NCI-H2227 (cell line): Measurements from ENCODE around the gene TACR1.
"Not testable (repeated sequence)": the region's sequence is repeated elsewhere in the genome, so short reads cannot be mapped to it uniquely, and the experiment has no call there.

Experiments used
- DNase-seq: peaks from one replicate; lab custom pipeline; 2025; ENCODE audit not compliant: unreplicated experiment; lab: John Stamatoyannopoulos, UW

TACR1 gene

GRCh38 chr2:75090770-75091515, 108.4 kb downstream of the TACR1 start:
- DNase-seq = no peak

- no peak for DNase-seq
Observed at GRCh38 chr2:75089471-75089870, 109.8 kb downstream of the TACR1 start.

- DNase-seq = no peak
Observed at GRCh38 chr2:75088791-75089190, 110.5 kb downstream of the TACR1 start.

- no peak for DNase-seq
Observed at GRCh38 chr2:75087736-75088135, 111.6 kb downstream of the TACR1 start.

DNA sequence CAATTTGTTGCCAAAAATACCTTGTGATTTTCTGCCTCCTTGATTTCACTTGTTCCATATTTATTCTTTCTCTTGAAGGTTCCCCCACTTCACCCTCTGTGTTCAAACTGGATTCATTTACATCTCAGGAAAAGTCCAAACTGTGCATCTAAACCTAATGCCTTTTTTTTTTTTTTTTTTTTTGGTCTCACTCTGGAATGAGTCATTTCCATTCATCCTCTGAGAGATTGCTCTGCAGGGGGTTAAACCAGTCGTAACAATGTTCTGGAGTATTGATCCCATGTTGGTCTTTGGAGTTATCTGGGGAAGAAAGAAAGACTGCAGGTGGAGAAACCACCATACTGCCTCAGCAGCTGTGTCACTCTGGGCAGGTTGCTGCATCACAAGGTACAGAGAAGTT, 119.7 kb downstream of the TACR1 start:
- DNase-seq = no peak

DNA sequence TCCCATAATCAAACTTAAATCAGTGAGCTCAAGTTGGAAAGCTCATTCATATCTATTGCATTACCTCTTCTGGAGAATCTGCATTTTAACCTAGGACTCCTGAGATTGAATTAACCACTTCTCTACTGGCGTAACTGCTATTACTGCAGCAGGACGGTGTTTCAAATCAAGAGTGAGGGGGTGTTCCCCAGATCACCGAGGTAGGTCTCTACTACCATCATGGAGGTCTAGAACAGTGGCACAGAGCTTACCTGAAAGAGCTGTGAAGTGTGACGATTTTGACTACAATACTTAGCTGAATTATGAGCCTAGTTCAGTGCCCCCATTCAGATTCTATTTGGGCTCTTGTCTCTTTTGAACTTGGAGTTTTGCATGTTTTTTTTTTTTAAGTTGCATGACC, 121.4 kb downstream of the TACR1 start:
- DNase-seq = no peak

GRCh38 chr2:75076088-75076487, 123.2 kb downstream of the TACR1 start:
- peak; percentile 49 for DNase-seq

- DNase-seq = no peak
Observed at GRCh38 chr2:75074708-75075107, 124.6 kb downstream of the TACR1 start.

GRCh38 chr2:75074228-75074627, 125.1 kb downstream of the TACR1 start:
- no peak for DNase-seq

- DNase-seq = peak; percentile 41
Observed at GRCh38 chr2:75071766-75072165, 127.6 kb downstream of the TACR1 start.

DNA sequence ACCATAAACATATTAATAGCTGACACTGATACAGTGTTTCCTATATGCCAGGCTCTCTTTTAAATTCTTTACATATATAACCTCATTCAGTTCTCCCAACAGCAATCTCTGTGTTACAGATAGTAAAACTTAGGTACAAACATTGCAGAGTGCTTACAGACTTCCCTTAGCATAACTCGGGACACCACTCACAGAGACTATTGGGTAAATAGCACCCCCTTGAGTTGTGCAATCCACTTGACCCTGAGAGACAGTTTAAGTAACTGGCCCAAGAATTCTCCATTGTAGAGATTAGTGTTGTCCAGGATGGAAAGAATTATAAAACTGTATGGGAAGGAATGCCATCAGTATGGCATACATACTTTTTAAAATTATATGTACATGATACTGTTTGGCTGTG, 130.8 kb downstream of the TACR1 start:
- DNase-seq = no peak

GRCh38 chr2:75067506-75067905, 131.8 kb downstream of the TACR1 start:
- no peak for DNase-seq

DNA sequence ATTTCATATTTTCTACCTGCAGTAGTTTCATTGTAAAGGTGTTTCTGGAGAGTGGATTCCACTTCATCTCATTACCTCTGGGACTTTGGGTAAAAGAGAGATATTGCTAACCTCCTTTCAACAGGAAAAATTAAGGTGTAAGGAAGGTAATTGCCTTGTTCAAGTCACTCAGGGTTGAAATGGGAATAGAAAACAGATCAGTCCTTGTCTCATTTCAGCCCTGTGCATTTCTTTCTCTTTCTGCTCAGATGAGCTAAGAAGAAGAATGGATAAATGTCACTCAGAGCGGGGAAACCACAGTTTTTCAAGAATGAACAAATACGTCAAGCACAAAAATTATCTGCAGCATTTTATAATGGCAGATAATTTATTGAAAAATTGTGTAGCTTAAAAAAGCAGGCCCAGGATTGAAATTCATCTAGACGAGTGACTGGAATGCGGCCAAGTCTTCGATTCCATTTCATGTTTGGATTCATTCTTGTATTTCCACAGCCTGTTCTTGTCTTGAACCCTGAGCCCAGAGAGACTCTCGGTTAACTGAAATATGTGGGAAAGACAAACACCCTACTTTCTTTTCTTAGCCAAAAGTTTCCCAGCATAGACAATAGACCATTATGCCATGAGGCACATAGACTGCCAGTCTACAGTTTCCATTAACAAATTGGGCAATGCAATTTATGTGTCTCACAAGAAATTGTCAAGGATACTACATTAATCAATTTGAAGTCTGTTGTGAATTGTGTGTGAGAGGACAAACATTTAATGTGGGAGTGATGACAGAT, 133.0 kb downstream of the TACR1 start:
- DNase-seq = no peak

GRCh38 chr2:75065402-75066008, 133.8 kb downstream of the TACR1 start:
- no peak for DNase-seq

DNA sequence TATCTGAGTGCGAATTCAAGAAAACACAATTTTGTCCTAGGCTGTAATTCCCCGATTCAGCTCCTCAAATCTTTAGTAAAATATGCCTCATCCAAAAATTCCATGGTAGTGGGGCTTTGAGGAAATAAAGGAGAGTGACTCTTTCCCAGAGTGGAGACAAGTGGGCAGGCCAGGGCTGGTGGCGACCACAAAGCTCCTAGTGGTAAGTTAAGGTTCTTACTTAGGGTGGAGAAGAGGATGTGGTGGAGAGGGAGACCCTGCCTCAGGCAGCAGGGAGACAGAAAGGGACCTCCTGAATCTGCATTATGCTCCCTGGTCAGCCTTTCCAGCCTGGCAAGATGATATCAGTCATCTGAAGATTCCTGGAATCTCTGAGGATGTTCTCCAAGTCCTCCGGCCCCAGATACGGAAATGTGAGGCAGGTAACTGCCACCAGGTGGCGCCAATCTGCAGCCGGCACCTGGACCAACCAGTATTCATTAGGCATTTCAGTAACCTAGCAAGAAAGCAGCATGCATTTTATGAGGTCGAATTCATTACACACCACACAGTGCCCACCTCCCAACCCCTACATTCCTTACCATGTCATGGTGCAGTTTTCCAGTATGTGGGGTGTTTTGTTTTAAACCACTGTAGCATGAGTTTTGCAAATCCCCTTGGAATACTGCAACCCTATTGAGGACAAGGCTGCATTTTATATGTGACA, 134.5 kb downstream of the TACR1 start:
- DNase-seq = peak; percentile 36

GRCh38 chr2:75063906-75064305, 135.4 kb downstream of the TACR1 start:
- no peak for DNase-seq

DNA sequence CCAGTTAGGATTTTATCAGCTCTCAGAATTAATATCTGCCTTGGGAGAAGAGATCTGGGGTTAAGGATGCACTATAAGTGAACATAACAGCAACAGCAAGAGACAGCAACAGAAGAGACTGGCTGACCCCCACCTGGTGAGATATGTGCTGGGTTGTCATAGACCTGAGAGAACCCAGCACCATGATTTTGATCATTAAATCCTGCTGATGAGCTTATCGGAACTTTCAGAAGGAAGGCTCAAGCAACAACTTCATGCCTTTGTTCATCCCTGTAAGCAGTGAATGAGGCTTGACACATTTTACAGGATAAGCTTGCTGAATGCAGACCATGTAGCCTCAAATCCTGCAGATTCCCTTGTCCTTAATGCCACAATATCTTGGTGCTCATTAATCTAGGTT, 140.9 kb downstream of the TACR1 start:
- no peak for DNase-seq

DNA sequence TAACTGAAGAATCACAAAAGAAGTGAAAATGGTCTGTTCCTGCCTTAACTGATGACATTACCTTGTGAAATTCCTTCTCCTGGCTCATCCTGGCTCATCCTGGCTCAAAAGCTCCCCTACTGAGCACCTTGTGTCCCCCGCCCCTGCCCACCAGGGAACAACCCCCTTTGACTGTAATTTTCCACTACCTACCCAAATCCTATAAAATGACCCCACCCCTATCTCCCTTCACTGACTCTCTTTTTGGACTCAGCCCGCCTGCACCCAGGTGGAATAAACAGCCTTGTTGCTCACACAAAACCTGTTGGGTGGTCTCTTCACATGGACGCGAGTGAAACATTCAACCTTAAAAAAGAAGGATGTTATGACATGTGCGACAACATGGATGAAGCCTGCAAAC, 142.2 kb downstream of the TACR1 start:
- DNase-seq = not testable (repeated sequence)

DNA sequence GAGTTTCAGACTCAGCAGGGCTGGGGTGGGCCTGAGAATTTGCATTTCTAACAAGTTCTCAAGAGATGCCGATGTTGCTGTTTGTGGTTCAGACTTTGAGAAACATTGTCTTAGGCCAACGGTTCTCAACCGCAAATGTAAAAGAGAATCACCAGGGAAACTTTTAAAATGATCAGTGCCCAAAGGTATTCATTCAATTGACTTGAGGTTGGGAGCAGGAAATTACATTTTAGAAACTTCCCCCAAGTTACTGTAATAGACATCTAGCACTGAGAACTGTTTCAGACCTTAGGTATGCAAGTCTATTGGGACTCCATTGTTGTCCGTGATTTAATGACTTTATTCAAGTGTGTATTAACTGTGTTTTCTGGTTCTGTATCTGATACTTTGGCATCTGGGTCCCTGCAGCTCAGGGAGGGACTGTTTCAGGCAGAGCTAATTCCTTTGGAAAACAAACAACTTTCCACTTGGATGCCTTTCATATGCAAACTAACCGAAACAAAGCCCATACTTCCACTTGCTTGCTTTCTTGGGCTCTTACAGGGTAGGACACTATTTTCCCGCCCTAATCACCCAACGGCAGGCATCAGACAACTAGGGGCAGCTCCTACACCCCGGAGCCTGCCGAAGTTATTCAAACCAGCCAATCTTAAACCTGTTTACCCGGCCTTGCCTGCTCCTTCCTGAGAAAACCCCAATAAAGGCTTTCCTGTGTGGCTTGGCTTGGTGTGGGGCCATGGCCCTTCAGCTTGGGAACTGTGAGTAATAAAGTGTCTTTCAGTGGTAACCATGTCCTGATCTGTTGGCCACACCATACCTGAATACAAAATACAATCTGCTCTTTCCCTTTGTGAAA, 143.3 kb downstream of the TACR1 start:
- DNase-seq = no peak

- no peak for DNase-seq
Observed at GRCh38 chr2:75055142-75055819, 144.0 kb downstream of the TACR1 start.
